Adrenal gland (tissue), 5 donors: ENCODE measurements around the gene NOL4L.

Source experiments
- POLR2A ChIP-seq, 2 donors: fragments of 450-650 bp; IDR thresholded peaks; one replicate each; pipeline ENCODE4 v1.6.1; 2017; ENCODE audit warnings: antibody characterized with exemption in 2 of 2, mild to moderate bottlenecking in 2 of 2, moderate library complexity in 1 of 2
- TF ChIP-seq, protein P1 (sequence below), 6 experiments: fragments of 450-650 bp in 4 of 6; fragments of 200-600 bp in 2 of 6; sonication (generic) in 1 of 6; IDR thresholded peaks; 1 replicate in 5 of 6; 2 replicates in 1 of 6; pipeline versions ENCODE4 v1.5.1 to v1.8.0; 2016 to 2021; ENCODE audit warnings: antibody characterized with exemption in 6 of 6, mild to moderate bottlenecking in 2 of 6, moderate library complexity in 1 of 6
- donor health status: DM: no; HTN: no; CAD: no.

DNA sequence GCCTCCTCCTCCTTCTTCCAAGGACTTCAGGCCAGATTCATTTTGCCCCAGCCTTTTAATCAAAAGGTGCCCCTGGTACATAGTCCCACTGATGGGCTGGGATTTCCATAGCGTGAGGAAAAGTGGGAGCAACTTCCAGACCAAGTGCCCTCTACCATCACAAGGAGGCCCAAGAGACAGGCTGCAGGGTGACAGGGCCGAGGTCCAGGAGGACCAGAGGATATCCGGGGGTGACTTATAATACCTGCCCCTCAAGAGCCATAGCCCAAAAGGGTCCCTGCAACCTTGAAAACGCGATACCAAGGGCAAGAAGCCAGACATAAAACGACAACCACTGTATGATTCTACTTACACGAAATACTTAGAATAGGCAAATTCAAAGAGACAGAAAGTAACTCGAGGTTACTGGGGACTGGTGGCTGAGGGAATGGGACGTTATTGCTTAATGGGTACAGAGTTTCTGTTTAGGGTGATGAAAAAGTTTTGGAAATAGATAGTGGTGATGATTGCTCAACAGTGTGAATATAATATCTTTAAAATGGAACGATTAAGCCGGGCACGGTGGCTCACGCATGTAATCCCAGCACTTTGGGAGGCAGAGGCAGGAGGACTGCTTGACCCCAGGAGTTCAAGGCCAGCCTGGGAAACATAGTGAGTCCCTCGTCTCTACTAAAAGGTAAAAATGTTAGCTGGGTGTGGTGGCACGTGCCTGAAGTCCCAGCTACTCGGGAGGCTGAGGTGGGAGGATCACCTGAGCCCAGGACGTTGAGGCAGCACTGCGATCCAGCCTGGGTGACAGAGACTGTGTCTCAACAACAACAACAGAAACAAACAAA, 71.9 kb downstream of the NOL4L start:
- TF ChIP-seq, protein P1, sequence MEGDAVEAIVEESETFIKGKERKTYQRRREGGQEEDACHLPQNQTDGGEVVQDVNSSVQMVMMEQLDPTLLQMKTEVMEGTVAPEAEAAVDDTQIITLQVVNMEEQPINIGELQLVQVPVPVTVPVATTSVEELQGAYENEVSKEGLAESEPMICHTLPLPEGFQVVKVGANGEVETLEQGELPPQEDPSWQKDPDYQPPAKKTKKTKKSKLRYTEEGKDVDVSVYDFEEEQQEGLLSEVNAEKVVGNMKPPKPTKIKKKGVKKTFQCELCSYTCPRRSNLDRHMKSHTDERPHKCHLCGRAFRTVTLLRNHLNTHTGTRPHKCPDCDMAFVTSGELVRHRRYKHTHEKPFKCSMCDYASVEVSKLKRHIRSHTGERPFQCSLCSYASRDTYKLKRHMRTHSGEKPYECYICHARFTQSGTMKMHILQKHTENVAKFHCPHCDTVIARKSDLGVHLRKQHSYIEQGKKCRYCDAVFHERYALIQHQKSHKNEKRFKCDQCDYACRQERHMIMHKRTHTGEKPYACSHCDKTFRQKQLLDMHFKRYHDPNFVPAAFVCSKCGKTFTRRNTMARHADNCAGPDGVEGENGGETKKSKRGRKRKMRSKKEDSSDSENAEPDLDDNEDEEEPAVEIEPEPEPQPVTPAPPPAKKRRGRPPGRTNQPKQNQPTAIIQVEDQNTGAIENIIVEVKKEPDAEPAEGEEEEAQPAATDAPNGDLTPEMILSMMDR (IDR thresholded peaks at IDR 0.05), result no peak
- no peak for TF ChIP-seq POLR2A (IDR thresholded peaks at IDR 0.05)
